Karpas-422 (cell line): Measurements from ENCODE around the gene MB21D2. TPM values are rescaled to one million over a fixed set of nuclear protein-coding genes. Genes with fewer than 3 reads are reported as not detected.

Source experiments
- DNase-seq: peaks from one replicate; pipeline ENCODE4 v3.0.0-alpha.2; 2015
- H2AFZ ChIP-seq: fragments of 200-600 bp; sonication (generic); 2 replicates; pipeline ENCODE4 v1.6.1; 2014; ENCODE audit warnings: antibody characterized with exemption, low read length, mixed read lengths
- H3K27ac ChIP-seq: fragments of 200-600 bp; sonication (generic); 2 replicates; pipeline ENCODE4 v1.5.1; 2014; ENCODE audit warnings: mild to moderate bottlenecking, low read length, moderate library complexity
- H3K27me3 ChIP-seq: fragments of 200-600 bp; sonication (generic); 2 replicates; pipeline ENCODE4 v1.6.1; 2014; ENCODE audit warnings: low read length, mixed read lengths
- H3K36me3 ChIP-seq: fragments of 200-600 bp; sonication (generic); 2 replicates; pipeline ENCODE4 v1.6.1; 2014; ENCODE audit warnings: low read length, mixed read lengths; ENCODE audit not compliant: insufficient read depth
- H3K4me1 ChIP-seq: fragments of 200-600 bp; sonication (generic); 2 replicates; pipeline ENCODE4 v1.6.1; 2014; ENCODE audit warnings: mild to moderate bottlenecking, low read length, mixed read lengths
- H3K4me2 ChIP-seq: fragments of 200-600 bp; sonication (generic); 2 replicates; pipeline ENCODE4 v1.6.1; 2014; ENCODE audit warnings: low read length, low read depth, mild to moderate bottlenecking; ENCODE audit not compliant: poor library complexity, severe bottlenecking
- H3K4me3 ChIP-seq: fragments of 200-600 bp; sonication (generic); 2 replicates; pipeline ENCODE4 v1.5.1; 2014; ENCODE audit warnings: mild to moderate bottlenecking, antibody characterized with exemption, low read length, mixed read lengths
- H3K79me2 ChIP-seq: fragments of 200-600 bp; sonication (generic); 2 replicates; pipeline ENCODE4 v1.6.1; 2014; ENCODE audit warnings: mild to moderate bottlenecking, low read length, mixed read lengths
- H3K9ac ChIP-seq: fragments of 200-600 bp; sonication (generic); 2 replicates; pipeline ENCODE4 v1.6.0; 2014; ENCODE audit warnings: low read length
- H3K9me2 ChIP-seq: fragments of 200-600 bp; sonication (generic), shearing (Covaris generic); replicated peaks from 2 replicates; pipeline ENCODE4 v1.6.0; 2014; ENCODE audit warnings: mild to moderate bottlenecking, low read length, moderate library complexity; ENCODE audit not compliant: insufficient read depth
- H3K9me3 ChIP-seq: fragments of 300-700, 200-600 bp; sonication (generic); 2 replicates; pipeline ENCODE4 v1.6.1; 2014; ENCODE audit warnings: low read length, mixed read lengths
- H4K20me1 ChIP-seq: fragments of 200-600 bp; sonication (generic); 2 replicates; pipeline ENCODE4 v1.6.1; 2014; ENCODE audit warnings: mild to moderate bottlenecking, antibody characterized with exemption, low read length, low read depth; ENCODE audit not compliant: insufficient read depth
- total RNA-seq: library from RNA; depleted of rRNA; stranded (reverse); fragments of >200 nt; shearing (Covaris generic); gene quantifications from 2 replicates; pipeline ENCODE4 v1.2.3, GENCODE V29; 2014; ENCODE audit warnings: low replicate concordance

Gene MB21D2
- total RNA-seq, 1 experiment from 2014 or later, result not detected

DNA sequence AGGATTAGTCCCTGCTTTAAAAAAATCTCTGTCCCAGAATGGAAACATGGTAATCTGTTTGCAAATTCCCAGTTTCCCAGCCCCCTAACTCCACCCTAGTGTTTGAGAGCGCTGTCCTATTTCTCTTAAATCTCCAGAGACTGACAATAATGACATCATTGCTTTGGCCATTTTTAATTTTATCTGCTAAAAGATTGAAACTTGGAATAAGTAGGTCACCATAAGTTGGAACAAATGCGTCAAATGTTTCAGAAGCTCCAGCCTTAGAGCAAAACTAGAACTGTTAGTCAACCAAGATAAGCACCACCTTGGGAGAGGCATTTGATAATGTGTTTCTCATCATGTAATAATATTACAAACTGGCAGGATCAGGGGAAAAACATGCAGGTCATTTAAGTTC is 25.7 kb upstream of the MB21D2 start:
- Histone ChIP-seq H3K27ac (no peak overlapping the region), H2AFZ (no peak overlapping the region), H3K9ac (no peak overlapping the region), H3K9me3 (no peaks in the 10 kb centered on the region), H3K4me1 (no peaks in the 10 kb centered on the region), H3K36me3 (no peaks in the 10 kb centered on the region), H3K79me2 (no peaks in the 10 kb centered on the region), H3K4me3 (no peak overlapping the region), H3K4me2 (no peak overlapping the region), H4K20me1 (no peaks in the 10 kb centered on the region), H3K27me3 (no peaks in the 10 kb centered on the region), H3K9me2 (no peaks in the 10 kb centered on the region)
- no peak for DNase-seq

DNA sequence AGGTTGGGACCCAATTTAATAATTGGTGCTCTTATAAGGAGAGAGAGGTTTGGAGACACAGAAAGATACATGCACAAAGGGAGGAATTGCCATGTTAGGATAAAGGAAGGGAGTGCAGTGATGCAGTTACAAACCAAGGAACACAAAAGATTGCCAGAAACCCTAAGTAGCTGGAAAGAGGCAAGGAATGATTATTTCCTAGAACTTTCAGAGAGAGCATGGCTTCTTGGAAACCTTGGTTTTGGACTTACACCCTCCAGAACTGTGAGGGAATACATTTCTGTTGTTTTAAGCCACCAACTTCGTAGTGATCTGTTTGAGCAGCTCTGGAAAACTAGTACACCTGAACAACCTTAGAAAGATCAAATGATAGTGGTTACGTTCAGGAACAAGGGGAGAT is 25.0 kb upstream of the MB21D2 start:
- H3K9me2 ChIP-seq, result no peaks in the 10 kb centered on the region
- no peak for DNase-seq
- no peak overlapping the region for H3K27ac ChIP-seq
- no peaks in the 10 kb centered on the region for H3K27me3 ChIP-seq
- H3K4me1 ChIP-seq, result no peaks in the 10 kb centered on the region
- H3K4me2 ChIP-seq, result no peak overlapping the region
- no peaks in the 10 kb centered on the region for H3K9me3 ChIP-seq
- no peaks in the 10 kb centered on the region for H4K20me1 ChIP-seq
- H3K4me3 ChIP-seq, result no peak overlapping the region
- H3K36me3 ChIP-seq, result no peaks in the 10 kb centered on the region
- H3K79me2 ChIP-seq, result no peaks in the 10 kb centered on the region
- no peak overlapping the region for H2AFZ ChIP-seq
- no peak overlapping the region for H3K9ac ChIP-seq

- DNase-seq, result no peak
- H3K36me3 ChIP-seq, result no peaks in the 10 kb centered on the region
- no peaks in the 10 kb centered on the region for H3K4me1 ChIP-seq
- no peaks in the 10 kb centered on the region for H3K79me2 ChIP-seq
- H3K9ac ChIP-seq, result no peak overlapping the region
- no peaks in the 10 kb centered on the region for H4K20me1 ChIP-seq
- H3K9me3 ChIP-seq, result no peaks in the 10 kb centered on the region
- no peaks in the 10 kb centered on the region for H3K9me2 ChIP-seq
- no peaks in the 10 kb centered on the region for H3K27me3 ChIP-seq
- no peak overlapping the region for H3K27ac ChIP-seq
- H3K4me3 ChIP-seq, result no peak overlapping the region
- H3K4me2 ChIP-seq, result no peak overlapping the region
- no peak overlapping the region for H2AFZ ChIP-seq
These were observed 22.5 kb upstream of the MB21D2 start for GRCh38 chr3:192940129-192940528.

- no peaks in the 10 kb centered on the region for H4K20me1 ChIP-seq
- H3K9ac ChIP-seq, result no peak overlapping the region
- no peak overlapping the region for H3K4me3 ChIP-seq
- H2AFZ ChIP-seq, result no peak overlapping the region
- H3K9me2 ChIP-seq, result no peaks in the 10 kb centered on the region
- H3K4me2 ChIP-seq, result no peak overlapping the region
- DNase-seq, result no peak
- no peaks in the 10 kb centered on the region for H3K4me1 ChIP-seq
- H3K27me3 ChIP-seq, result no peaks in the 10 kb centered on the region
- H3K27ac ChIP-seq, result no peak overlapping the region
- no peaks in the 10 kb centered on the region for H3K36me3 ChIP-seq
- no peaks in the 10 kb centered on the region for H3K9me3 ChIP-seq
- no peaks in the 10 kb centered on the region for H3K79me2 ChIP-seq
These were observed 17.8 kb upstream of the MB21D2 start for GRCh38 chr3:192935441-192935840.

DNA sequence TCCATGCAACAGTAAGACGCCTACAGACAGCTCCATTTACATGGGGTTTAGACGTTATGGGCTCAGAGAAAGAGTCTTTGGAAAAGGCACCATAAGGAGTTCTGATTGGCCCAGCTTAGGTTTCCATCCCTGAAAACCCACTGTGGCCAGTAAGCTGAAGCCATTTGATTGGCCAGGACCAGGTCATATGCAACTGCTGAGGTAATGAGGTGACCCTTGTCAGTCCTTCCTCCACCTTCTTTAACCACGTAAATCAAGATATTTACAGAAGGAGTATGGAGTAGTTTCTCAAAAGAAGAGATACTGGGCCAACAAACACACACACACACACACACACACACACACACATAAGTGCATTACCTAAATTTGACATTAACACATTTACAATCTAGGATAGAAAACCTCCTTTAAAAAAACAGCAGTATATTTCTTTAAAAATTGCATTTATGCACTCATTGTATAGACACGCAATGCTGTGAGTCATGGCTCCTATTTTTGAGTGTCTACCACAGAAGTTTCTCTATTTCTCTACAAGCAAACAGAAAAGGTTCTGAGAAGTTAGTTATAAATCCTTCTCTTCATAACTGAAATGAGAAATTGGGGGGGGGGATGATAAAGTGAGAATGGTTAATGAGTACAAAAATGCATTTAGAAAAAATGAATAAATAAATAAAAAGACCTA is 16.3 kb upstream of the MB21D2 start:
- H3K27ac ChIP-seq, result no peak overlapping the region
- no peaks in the 10 kb centered on the region for H3K36me3 ChIP-seq
- no peak overlapping the region for H3K9ac ChIP-seq
- no peaks in the 10 kb centered on the region for H3K9me2 ChIP-seq
- H3K4me3 ChIP-seq, result no peak overlapping the region
- no peak overlapping the region for H2AFZ ChIP-seq
- no peak overlapping the region for H3K4me2 ChIP-seq
- no peak for DNase-seq
- H3K27me3 ChIP-seq, result no peaks in the 10 kb centered on the region
- H3K79me2 ChIP-seq, result no peaks in the 10 kb centered on the region
- no peaks in the 10 kb centered on the region for H4K20me1 ChIP-seq
- H3K4me1 ChIP-seq, result no peaks in the 10 kb centered on the region
- H3K9me3 ChIP-seq, result no peaks in the 10 kb centered on the region

DNA sequence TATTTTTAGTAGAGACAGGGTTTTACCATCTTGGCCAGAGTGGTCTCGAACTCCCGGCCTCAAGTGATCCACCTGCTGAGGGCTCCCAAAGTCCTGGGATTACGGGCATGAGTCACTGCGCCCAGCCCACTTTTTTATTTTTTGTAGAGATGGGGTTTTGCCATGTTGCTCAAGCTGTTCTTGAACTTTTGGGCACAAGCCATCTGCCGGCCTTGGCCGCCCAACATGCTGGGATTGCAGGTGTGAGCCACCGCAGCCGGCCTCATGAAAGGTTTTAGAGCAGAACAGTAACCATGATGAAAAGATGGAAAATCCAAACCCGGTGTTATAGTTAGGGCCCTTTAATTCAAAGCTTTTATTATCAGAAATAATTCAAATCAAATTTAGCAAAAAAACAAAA is 15.6 kb upstream of the MB21D2 start:
- Histone ChIP-seq H3K27ac (no peak overlapping the region), H3K4me1 (no peaks in the 10 kb centered on the region), H3K9me3 (no peaks in the 10 kb centered on the region), H3K27me3 (no peaks in the 10 kb centered on the region), H3K9me2 (no peaks in the 10 kb centered on the region), H3K4me3 (no peak overlapping the region), H3K36me3 (no peaks in the 10 kb centered on the region), H3K79me2 (no peaks in the 10 kb centered on the region), H2AFZ (no peak overlapping the region), H3K4me2 (no peak overlapping the region), H4K20me1 (no peaks in the 10 kb centered on the region), H3K9ac (no peak overlapping the region)
- DNase-seq, result no peak

DNA sequence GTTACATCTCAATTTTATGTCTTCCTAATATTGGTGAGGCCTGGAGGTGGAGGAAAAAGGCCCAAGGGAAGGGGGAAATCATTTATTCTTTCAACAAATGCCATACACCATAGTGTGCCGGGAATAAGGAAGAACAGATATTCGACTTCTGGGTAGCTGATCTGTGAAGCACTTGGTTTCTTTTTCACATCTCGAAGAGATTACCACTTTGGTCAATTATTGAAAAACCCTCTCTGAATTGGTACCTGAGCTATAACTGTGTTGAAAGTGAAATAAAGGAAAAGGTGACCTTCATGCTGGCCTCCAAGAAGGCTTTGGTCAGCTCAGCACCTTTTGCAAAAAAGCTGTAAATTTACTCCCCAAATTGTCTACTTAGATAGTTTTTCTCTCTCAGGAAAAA is 14.2 kb upstream of the MB21D2 start:
- Histone ChIP-seq H3K9me3 (no peaks in the 10 kb centered on the region), H3K9ac (no peak overlapping the region), H4K20me1 (no peaks in the 10 kb centered on the region), H3K27me3 (no peaks in the 10 kb centered on the region), H2AFZ (no peak overlapping the region), H3K4me2 (no peak overlapping the region), H3K4me3 (no peak overlapping the region), H3K36me3 (no peaks in the 10 kb centered on the region), H3K4me1 (no peaks in the 10 kb centered on the region), H3K27ac (no peak overlapping the region), H3K79me2 (no peaks in the 10 kb centered on the region), H3K9me2 (no peaks in the 10 kb centered on the region)
- no peak for DNase-seq

GRCh38 chr3:192930577-192930976 is 12.9 kb upstream of the MB21D2 start:
- H3K4me2 ChIP-seq, result no peak overlapping the region
- H3K9me3 ChIP-seq, result no peaks in the 10 kb centered on the region
- no peak overlapping the region for H3K4me3 ChIP-seq
- no peaks in the 10 kb centered on the region for H4K20me1 ChIP-seq
- no peak overlapping the region for H2AFZ ChIP-seq
- DNase-seq, result no peak
- H3K4me1 ChIP-seq, result no peaks in the 10 kb centered on the region
- no peak overlapping the region for H3K27ac ChIP-seq
- H3K9me2 ChIP-seq, result no peaks in the 10 kb centered on the region
- no peak overlapping the region for H3K9ac ChIP-seq
- H3K36me3 ChIP-seq, result no peaks in the 10 kb centered on the region
- no peaks in the 10 kb centered on the region for H3K79me2 ChIP-seq
- H3K27me3 ChIP-seq, result no peaks in the 10 kb centered on the region
